HG02642 (cell line): Measurements from ENCODE around the gene HMGB4.

Source experiments
- ATAC-seq: cut with Tn5 transposase; IDR thresholded peaks from one replicate; pipeline ENCODE4 v1.9.1; 2021; ENCODE audit warnings: mild to moderate bottlenecking; ENCODE audit not compliant: unreplicated experiment, poor library complexity

The HMGB4 gene

GRCh38 chr1:33846861-33847260 lies 17.0 kb upstream of the HMGB4 start:
- ATAC-seq: no peak

GRCh38 chr1:33848205-33848937 lies 15.5 kb upstream of the HMGB4 start:
- ATAC-seq: no peak

GRCh38 chr1:33849211-33849610 lies 14.7 kb upstream of the HMGB4 start:
- no peak for ATAC-seq

GRCh38 chr1:33850481-33850880 lies 13.4 kb upstream of the HMGB4 start:
- no peak for ATAC-seq

GRCh38 chr1:33852711-33853110 lies 11.2 kb upstream of the HMGB4 start:
- ATAC-seq: no peak

- no peak for ATAC-seq
These were observed 10.4 kb upstream of the HMGB4 start for GRCh38 chr1:33853431-33853830.

GRCh38 chr1:33854091-33854490 lies 9.8 kb upstream of the HMGB4 start:
- no peak for ATAC-seq

- no peak for ATAC-seq
These were observed 3.2 kb upstream of the HMGB4 start for GRCh38 chr1:33860671-33861070.

- no peak for ATAC-seq
These were observed 846 bp downstream of the HMGB4 start for GRCh38 chr1:33864460-33865389.

GRCh38 chr1:33866281-33866680 lies 2.4 kb downstream of the HMGB4 start:
- no peak for ATAC-seq

- no peak for ATAC-seq
These were observed 3.8 kb downstream of the HMGB4 start for GRCh38 chr1:33867684-33868083.

- no peak for ATAC-seq
These were observed 8.4 kb downstream of the HMGB4 start for GRCh38 chr1:33872275-33872674.

GRCh38 chr1:33872683-33873082 lies 8.8 kb downstream of the HMGB4 start:
- ATAC-seq: no peak

GRCh38 chr1:33874636-33875035 lies 10.8 kb downstream of the HMGB4 start:
- ATAC-seq: no peak

- ATAC-seq: no peak
These were observed 12.0 kb downstream of the HMGB4 start for GRCh38 chr1:33875862-33876261.

- ATAC-seq: no peak
These were observed 13.2 kb downstream of the HMGB4 start for GRCh38 chr1:33876970-33877650.

- ATAC-seq: no peak
These were observed 14.5 kb downstream of the HMGB4 start for GRCh38 chr1:33878392-33878791.

GRCh38 chr1:33880305-33880704 lies 16.4 kb downstream of the HMGB4 start:
- ATAC-seq: no peak

- no peak for ATAC-seq
These were observed 22.6 kb downstream of the HMGB4 start for GRCh38 chr1:33886496-33886895.

GRCh38 chr1:33893147-33893830 lies 29.4 kb downstream of the HMGB4 start:
- ATAC-seq: no peak
